Caco-2 (cell line): ENCODE data around the gene TPM2. TPM values are rescaled to one million over a fixed set of nuclear protein-coding genes. Genes with fewer than 3 reads are reported as not detected.
A peak's percentile ranks its signal among the peaks of the same experiment; 100 is the strongest.

ENCODE experiments used
- BruUV-seq: library from RNA; stranded (reverse); fragments of 400-500 nt; replicated peaks from 2 replicates; lab custom pipeline; 2021; lab: Mats Ljungman, UMichigan
- CTCF ChIA-PET: fragments of 300-600 bp; sonication (Branson Sonifier 250); formaldehyde crosslinking; loops from one replicate; lab custom pipeline; 2022; ENCODE audit warnings: antibody characterized with exemption; lab: Charles Lee
- POLR2A ChIA-PET: fragments of 300-600 bp; sonication (Branson Sonifier 250); formaldehyde crosslinking; loops from one replicate; lab custom pipeline; 2022; ENCODE audit warnings: antibody characterized with exemption; lab: Charles Lee
- DNase-seq, 2 experiments: peaks; one replicate each; pipeline versions ENCODE4 v3.0.0 to v3.0.0-alpha.2; 2020 to 2022
- H3K27me3 ChIP-seq: replicated peaks from 2 replicates; pipeline ENCODE4 v1.6.0; 2011; ENCODE audit warnings: low read length; ENCODE audit not compliant: control insufficient read depth, insufficient read depth
- H3K36me3 ChIP-seq: 2 replicates; pipeline ENCODE4 v1.5.1; 2011; ENCODE audit warnings: low read length; ENCODE audit not compliant: control insufficient read depth, insufficient read depth
- H3K4me1 ChIP-seq: fragments of 250-450 bp; sonication (Bioruptor Pico); 2 replicates; pipeline ENCODE4 v1.5.1; 2020; ENCODE audit warnings: mild to moderate bottlenecking
- H3K4me3 ChIP-seq: 2 replicates; pipeline ENCODE4 v1.5.1; 2011; ENCODE audit warnings: low read depth, mild to moderate bottlenecking, control low read depth, low read length
- H3K9me3 ChIP-seq: fragments of 250-450 bp; sonication (Bioruptor Pico); 2 replicates; pipeline ENCODE4 v1.5.1; 2020; ENCODE audit warnings: mild to moderate bottlenecking, moderate library complexity
- H3K27ac Mint-ChIP-seq: one replicate; pipeline ENCODE4 v1.8.0; 2022; ENCODE audit warnings: mixed read lengths; ENCODE audit not compliant: unreplicated experiment
- H3K27me3 Mint-ChIP-seq: one replicate; pipeline ENCODE4 v1.8.0; 2022; ENCODE audit warnings: mixed read lengths; ENCODE audit not compliant: insufficient read depth, unreplicated experiment
- H3K36me3 Mint-ChIP-seq: one replicate; pipeline ENCODE4 v1.8.0; 2022; ENCODE audit warnings: mild to moderate bottlenecking, mixed read lengths; ENCODE audit not compliant: insufficient read depth, unreplicated experiment
- H3K4me1 Mint-ChIP-seq: one replicate; pipeline ENCODE4 v1.8.0; 2022; ENCODE audit warnings: low read depth, mixed read lengths; ENCODE audit not compliant: unreplicated experiment
- H3K4me3 Mint-ChIP-seq: one replicate; pipeline ENCODE4 v1.8.0; 2022; ENCODE audit warnings: mild to moderate bottlenecking, moderate library complexity, mixed read lengths; ENCODE audit not compliant: unreplicated experiment
- H3K9me3 Mint-ChIP-seq: one replicate; pipeline ENCODE4 v1.8.0; 2022; ENCODE audit warnings: mixed read lengths; ENCODE audit not compliant: unreplicated experiment
- CTCF ChIP-seq, 2 experiments: fragments of 200-600 bp in 1 of 2; IDR thresholded peaks; 1 replicate in 1 of 2; 2 replicates in 1 of 2; pipeline versions ENCODE4 v1.5.1 to v1.8.0; 2011 to 2022; ENCODE audit warnings: antibody characterized with exemption in 1 of 2, control low read depth in 1 of 2, inconsistent platforms in 1 of 2, low read depth in 1 of 2, low read length in 1 of 2, mild to moderate bottlenecking in 1 of 2, moderate library complexity in 1 of 2; ENCODE audit not compliant: insufficient read depth in 1 of 2, severe bottlenecking in 1 of 2, unreplicated experiment in 1 of 2
- intact Hi-C: fragments of 100-400 bp; cut with micrococcal nuclease; formaldehyde crosslinking; loops from one replicate; pipeline ENCODE4 v1.10.0; 2022; ENCODE audit not compliant: unreplicated experiment
- total RNA-seq: library from RNA; stranded (reverse); gene quantifications from 2 replicates; pipeline ENCODE4 v1.2.3, GENCODE V29; 2022

TPM2 gene
- total RNA-seq, 1 experiment from 2014 or later: 21.8 TPM

DNA sequence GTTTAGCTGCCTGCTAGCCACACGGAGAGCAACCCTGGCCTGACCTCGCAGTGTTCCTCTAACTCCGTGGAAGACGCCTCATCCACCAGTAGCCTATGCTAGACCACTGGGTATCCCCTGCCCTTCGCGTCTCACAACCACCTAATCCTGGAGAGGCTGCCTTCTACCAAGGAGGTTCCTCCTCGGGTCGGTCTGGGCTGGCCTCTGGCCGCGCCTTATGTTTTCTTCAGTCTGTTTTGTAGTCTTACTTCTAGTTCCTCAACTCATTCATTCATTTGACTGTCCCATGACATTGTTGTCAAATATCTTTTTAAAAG, 1.6 kb upstream of the TPM2 start:
- intact Hi-C loops: loop anchor here (1.0 to 5.0 kb wide), 2 partner anchors 22 to 34 kb away; partner anchors contain the start of genes CCDC107 and RMRP
- BruUV-seq: no TSS peak

DNA sequence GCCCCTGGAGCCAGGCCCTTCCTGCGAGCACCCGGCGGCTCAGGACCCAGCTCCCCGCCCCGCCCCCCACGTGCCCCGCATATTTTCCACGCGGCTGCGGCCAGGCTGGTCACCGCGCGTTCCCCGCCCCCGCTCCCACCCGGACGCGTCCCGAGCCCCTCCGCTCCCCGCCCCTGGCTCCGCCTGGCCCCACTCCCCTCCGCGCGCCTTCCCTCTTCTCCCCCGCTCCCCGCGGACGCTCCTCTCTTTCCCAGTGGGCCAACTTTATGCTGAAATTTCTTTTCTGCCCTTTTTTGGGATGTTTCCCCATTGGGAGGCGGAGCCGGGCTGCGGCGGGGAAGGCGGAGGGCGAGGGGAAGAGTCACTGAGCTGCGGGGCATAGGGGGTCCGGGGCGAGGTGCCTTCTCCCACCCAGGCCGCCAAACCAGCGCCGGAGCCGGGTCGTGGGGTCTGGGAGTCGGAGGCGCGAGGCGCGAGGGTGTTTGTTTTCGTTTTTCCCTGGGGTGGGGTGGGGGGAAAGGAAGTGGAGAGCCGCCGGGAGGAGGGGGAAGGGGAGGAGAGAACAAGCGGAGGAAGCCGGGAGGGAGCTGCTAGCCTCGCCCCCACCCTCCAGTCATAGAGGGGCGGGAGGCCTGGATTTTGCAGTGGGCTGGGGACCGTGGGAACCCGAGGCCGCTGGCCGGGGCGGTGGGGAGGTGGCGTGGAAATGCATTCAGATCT, 1.0 kb upstream of the TPM2 start:
- H3K36me3 Mint-ChIP-seq: peaks cover 14% of the 10 kb centered on the region
- POLR2A ChIA-PET: interaction anchor here (0.6 to 2.0 kb wide), 9 partner anchors 11 to 38 kb away, joined by 3 to 6 read pairs (median 5); partner anchors contain the start of genes ARHGEF39, CCDC107 and RMRP
- BruUV-seq: TSS peak; percentile 30
- CTCF ChIA-PET: interaction anchor here (0.6 to 3.0 kb wide), 4 partner anchors 21 to 45 kb away, joined by 4 to 19 read pairs (median 5); partner anchors contain the start of genes CCDC107 and RMRP
- Histone ChIP-seq H3K4me3 (peak overlapping the region; percentile 60), H3K9me3 (no peaks in the 10 kb centered on the region), H3K4me1 (peaks cover 27% of the 10 kb centered on the region), H3K36me3 (no peaks in the 10 kb centered on the region), H3K27me3 (no peaks in the 10 kb centered on the region)
- no peaks in the 10 kb centered on the region for H3K9me3 Mint-ChIP-seq
- no peaks in the 10 kb centered on the region for H3K27me3 Mint-ChIP-seq
- intact Hi-C loops: loop anchor here (1.0 to 5.0 kb wide), 2 partner anchors 21 to 33 kb away; partner anchors contain the start of genes CCDC107 and RMRP
- H3K4me1 Mint-ChIP-seq: peaks cover 8% of the 10 kb centered on the region
- TF ChIP-seq CTCF (IDR thresholded peaks at IDR 0.05; ENCODE audit: insufficient read depth in 1 of 2, low read depth in 1 of 2, low read length in 1 of 2, severe bottlenecking in 1 of 2, unreplicated experiment in 1 of 2): no peak
- H3K27ac Mint-ChIP-seq: peak overlapping the region; percentile 95
- DNase-seq: peak; percentile 66 to 68
- peak overlapping the region; percentile 80 for H3K4me3 Mint-ChIP-seq

More for the DNA sequence above, 1.6 kb upstream of the TPM2 start:
- H3K27me3 Mint-ChIP-seq: no peaks in the 10 kb centered on the region
- peak overlapping the region; percentile 80 for H3K4me3 Mint-ChIP-seq
- H3K36me3 ChIP-seq: no peaks in the 10 kb centered on the region
- no peaks in the 10 kb centered on the region for H3K9me3 Mint-ChIP-seq
- TF ChIP-seq CTCF (IDR thresholded peaks at IDR 0.05; ENCODE audit: insufficient read depth in 1 of 2, low read depth in 1 of 2, low read length in 1 of 2, severe bottlenecking in 1 of 2, unreplicated experiment in 1 of 2): no peak
- H3K27ac Mint-ChIP-seq: peak overlapping the region; percentile 95
- peaks cover 15% of the 10 kb centered on the region for H3K36me3 Mint-ChIP-seq
- peak overlapping the region; percentile 60 for H3K4me3 ChIP-seq
- H3K27me3 ChIP-seq: no peaks in the 10 kb centered on the region
- ChIA-PET CTCF (interaction anchor here (1.3 to 3.0 kb wide), 3 partner anchors 21 to 34 kb away, joined by 4 to 19 read pairs (median 6); partner anchors contain the start of genes CCDC107 and RMRP), POLR2A (interaction anchor here (0.7 to 2.0 kb wide), 7 partner anchors 10 to 37 kb away, joined by 3 to 6 read pairs (median 5); partner anchors contain the start of genes ARHGEF39, CCDC107 and RMRP)
- H3K9me3 ChIP-seq: no peaks in the 10 kb centered on the region
- no peak for DNase-seq
- peaks cover 8% of the 10 kb centered on the region for H3K4me1 Mint-ChIP-seq
- peaks cover 32% of the 10 kb centered on the region for H3K4me1 ChIP-seq

GRCh38 chr9:35690294-35690613, 529 bp upstream of the TPM2 start:
- Histone ChIP-seq H3K36me3 (no peaks in the 10 kb centered on the region), H3K4me1 (peaks cover 25% of the 10 kb centered on the region), H3K4me3 (peak overlapping the region; percentile 60), H3K27me3 (no peaks in the 10 kb centered on the region), H3K9me3 (no peaks in the 10 kb centered on the region)
- Mint-ChIP-seq H3K4me1 (peaks cover 8% of the 10 kb centered on the region), H3K27me3 (no peaks in the 10 kb centered on the region), H3K27ac (peak overlapping the region; percentile 95), H3K9me3 (no peaks in the 10 kb centered on the region), H3K4me3 (peak overlapping the region; percentile 80), H3K36me3 (peaks cover 14% of the 10 kb centered on the region)
- ChIA-PET POLR2A (interaction anchor here (0.6 to 1.5 kb wide), 6 partner anchors 25 to 39 kb away, joined by 3 to 6 read pairs (median 4); partner anchors contain the start of gene ARHGEF39), CTCF (interaction anchor here (0.6 to 3.0 kb wide), 4 partner anchors 20 to 44 kb away, joined by 4 to 19 read pairs (median 5); partner anchors contain the start of genes CCDC107 and RMRP)
- intact Hi-C loops: loop anchor here (5.0 kb wide), 1 partner anchor 33 kb away; the partner anchor contains the start of genes CCDC107 and RMRP
- no peak for TF ChIP-seq CTCF (IDR thresholded peaks at IDR 0.05; ENCODE audit: insufficient read depth in 1 of 2, low read depth in 1 of 2, low read length in 1 of 2, severe bottlenecking in 1 of 2, unreplicated experiment in 1 of 2)
- no peak for DNase-seq
- BruUV-seq: no TSS peak
